ENCODE results near the gene CILP2.

DNA sequence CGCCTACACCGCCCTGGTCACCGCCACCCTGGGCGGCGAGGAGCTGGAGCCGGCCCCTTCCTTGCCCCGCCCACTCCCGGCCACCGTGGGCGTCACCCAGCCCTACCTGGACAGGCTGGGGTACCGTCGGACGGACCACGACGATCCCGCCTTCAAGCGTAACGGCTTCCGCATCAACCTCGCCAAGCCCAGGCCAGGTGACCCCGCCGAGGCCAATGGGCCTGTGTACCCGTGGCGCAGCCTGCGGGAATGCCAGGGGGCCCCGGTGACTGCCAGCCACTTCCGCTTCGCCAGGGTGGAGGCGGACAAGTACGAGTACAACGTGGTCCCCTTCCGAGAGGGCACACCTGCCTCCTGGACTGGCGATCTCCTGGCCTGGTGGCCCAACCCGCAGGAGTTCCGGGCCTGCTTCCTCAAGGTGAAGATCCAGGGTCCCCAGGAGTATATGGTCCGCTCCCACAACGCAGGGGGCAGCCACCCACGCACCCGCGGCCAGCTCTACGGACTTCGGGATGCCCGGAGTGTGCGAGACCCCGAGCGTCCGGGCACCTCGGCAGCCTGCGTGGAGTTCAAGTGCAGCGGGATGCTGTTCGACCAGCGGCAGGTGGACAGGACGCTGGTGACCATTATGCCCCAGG, 7.0 kb downstream of the CILP2 start:
- TF ChIP-seq, protein P1, sequence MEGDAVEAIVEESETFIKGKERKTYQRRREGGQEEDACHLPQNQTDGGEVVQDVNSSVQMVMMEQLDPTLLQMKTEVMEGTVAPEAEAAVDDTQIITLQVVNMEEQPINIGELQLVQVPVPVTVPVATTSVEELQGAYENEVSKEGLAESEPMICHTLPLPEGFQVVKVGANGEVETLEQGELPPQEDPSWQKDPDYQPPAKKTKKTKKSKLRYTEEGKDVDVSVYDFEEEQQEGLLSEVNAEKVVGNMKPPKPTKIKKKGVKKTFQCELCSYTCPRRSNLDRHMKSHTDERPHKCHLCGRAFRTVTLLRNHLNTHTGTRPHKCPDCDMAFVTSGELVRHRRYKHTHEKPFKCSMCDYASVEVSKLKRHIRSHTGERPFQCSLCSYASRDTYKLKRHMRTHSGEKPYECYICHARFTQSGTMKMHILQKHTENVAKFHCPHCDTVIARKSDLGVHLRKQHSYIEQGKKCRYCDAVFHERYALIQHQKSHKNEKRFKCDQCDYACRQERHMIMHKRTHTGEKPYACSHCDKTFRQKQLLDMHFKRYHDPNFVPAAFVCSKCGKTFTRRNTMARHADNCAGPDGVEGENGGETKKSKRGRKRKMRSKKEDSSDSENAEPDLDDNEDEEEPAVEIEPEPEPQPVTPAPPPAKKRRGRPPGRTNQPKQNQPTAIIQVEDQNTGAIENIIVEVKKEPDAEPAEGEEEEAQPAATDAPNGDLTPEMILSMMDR (conservative IDR thresholded peaks at IDR 0.05; ENCODE audit: low read depth, low read length), result no peak
- TF ChIP-seq EZH2 (IDR thresholded peaks at IDR 0.05; ENCODE audit: low read length, unreplicated experiment) (no peak), EZH2phosphoT487 (IDR thresholded peaks at IDR 0.05; ENCODE audit: borderline replicate concordance, low read length) (no peak)

Data from PC-3 (cell line).